Activated naive CD8-positive, alpha-beta T cell treated with anti-CD3 and anti-CD28 coated beads for 36 hours (primary cell): ENCODE data around the gene TMOD1. TPM values are rescaled to one million over a fixed set of nuclear protein-coding genes. Genes with fewer than 3 reads are reported as not detected.

ENCODE experiments used
- DNase-seq: peaks from one replicate; pipeline ENCODE4 v3.0.0; 2021
- H3K27ac Mint-ChIP-seq: one replicate; pipeline ENCODE4 v1.8.0; 2022; ENCODE audit warnings: mild to moderate bottlenecking, moderate library complexity, mixed read lengths
- H3K27me3 Mint-ChIP-seq: one replicate; pipeline ENCODE4 v1.8.0; 2022; ENCODE audit warnings: mild to moderate bottlenecking, mixed read lengths
- H3K36me3 Mint-ChIP-seq: one replicate; pipeline ENCODE4 v1.8.0; 2021; ENCODE audit warnings: mild to moderate bottlenecking, mixed read lengths
- H3K4me1 Mint-ChIP-seq: one replicate; pipeline ENCODE4 v1.8.0; 2021; ENCODE audit warnings: mixed read lengths
- H3K4me3 Mint-ChIP-seq: one replicate; pipeline ENCODE4 v1.8.0; 2022; ENCODE audit warnings: mild to moderate bottlenecking, moderate library complexity, mixed read lengths
- H3K9me3 Mint-ChIP-seq: one replicate; pipeline ENCODE4 v1.8.0; 2022; ENCODE audit warnings: mixed read lengths
- total RNA-seq, 2 experiments: library from RNA; stranded (reverse); gene quantifications; one replicate each; pipeline ENCODE4 v1.2.3, GENCODE V29; 2021

The TMOD1 gene
- total RNA-seq, 2 experiments from 2014 or later, result 1.2 to 1.5 TPM

DNA sequence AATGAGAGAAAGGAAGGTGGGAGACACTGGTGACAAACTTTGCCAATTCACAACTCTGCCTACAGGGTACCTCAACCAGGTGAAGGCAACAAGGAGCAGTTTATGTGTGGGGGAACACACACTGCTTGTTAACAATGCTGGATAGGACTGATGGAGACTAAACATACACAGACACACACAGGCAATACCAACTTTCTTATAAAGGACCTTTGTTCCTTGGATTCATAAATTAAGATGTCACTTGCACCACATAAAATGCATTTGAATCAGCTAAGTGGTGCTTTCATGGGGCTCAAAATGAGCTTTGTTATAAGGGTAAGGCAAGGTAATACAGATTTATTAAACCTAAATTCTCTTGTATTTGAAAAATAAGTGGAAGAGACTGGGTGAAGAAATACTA is 127.7 kb downstream of the TMOD1 start:
- Mint-ChIP-seq H3K4me1 (peaks cover 28% of the 10 kb centered on the region), H3K27me3 (no peaks in the 10 kb centered on the region), H3K36me3 (peaks cover 15% of the 10 kb centered on the region), H3K27ac (no peak overlapping the region), H3K4me3 (no peak overlapping the region), H3K9me3 (no peaks in the 10 kb centered on the region)
- no peak for DNase-seq

DNA sequence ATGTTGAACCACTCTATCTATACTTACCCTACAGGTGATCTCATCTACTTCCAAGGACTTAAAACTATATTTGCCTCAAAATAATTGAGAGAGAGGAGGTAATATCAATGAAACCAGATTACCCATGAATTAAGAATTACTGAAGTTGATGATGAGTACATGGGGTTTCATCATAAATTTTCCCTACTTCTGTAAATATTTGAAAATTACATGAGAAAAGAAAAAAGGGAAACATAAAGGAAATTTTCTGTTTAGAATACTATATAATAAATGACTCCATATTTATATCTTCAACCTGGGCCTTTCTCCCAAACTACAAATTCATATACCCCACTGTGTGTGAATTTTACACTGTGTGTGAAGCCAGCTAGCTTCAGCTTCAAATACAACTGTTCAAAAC is 129.1 kb downstream of the TMOD1 start:
- H3K4me3 Mint-ChIP-seq, result no peak overlapping the region
- DNase-seq, result no peak
- no peaks in the 10 kb centered on the region for H3K27me3 Mint-ChIP-seq
- H3K27ac Mint-ChIP-seq, result no peak overlapping the region
- peaks cover 33% of the 10 kb centered on the region for H3K4me1 Mint-ChIP-seq
- H3K9me3 Mint-ChIP-seq, result no peaks in the 10 kb centered on the region
- H3K36me3 Mint-ChIP-seq, result peaks cover 23% of the 10 kb centered on the region

DNA sequence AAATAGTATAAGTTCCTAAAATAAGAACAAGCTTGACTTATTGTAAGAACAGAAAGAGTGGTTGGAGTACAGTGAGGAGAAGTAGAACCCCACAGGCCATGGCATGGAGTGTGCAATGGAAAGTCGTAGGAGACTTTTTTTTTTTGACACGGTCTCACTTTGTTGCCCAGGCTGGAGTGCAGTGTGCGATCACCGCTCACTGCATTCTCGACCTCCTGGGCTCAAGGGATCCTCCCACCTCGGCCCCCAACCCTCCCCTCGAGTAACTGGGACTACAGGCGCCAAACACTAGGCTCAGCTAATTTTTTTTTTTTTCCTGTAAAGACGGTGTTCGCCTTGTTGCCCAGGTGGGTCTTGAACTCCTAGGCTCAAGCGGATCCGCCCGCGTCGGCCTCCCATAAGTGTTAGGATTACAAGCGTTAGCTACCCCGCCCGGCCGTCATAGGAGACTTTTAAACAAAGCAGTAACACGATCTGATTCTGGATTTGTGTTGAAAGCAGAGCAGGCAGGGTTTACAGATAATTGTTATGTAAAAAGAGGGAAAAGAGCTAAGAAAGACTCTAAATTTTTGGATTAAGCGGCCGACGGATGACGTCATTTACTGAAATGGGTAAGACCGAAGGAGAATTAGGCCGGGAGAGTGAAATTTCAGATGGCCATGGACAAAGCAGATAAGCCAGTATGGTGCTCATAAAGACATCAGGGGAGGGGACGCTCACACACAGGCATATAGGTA is 130.9 kb downstream of the TMOD1 start:
- Mint-ChIP-seq H3K27ac (peak overlapping the region; percentile 100), H3K4me1 (peaks cover 42% of the 10 kb centered on the region)
- DNase-seq, result peak; percentile 21

DNA sequence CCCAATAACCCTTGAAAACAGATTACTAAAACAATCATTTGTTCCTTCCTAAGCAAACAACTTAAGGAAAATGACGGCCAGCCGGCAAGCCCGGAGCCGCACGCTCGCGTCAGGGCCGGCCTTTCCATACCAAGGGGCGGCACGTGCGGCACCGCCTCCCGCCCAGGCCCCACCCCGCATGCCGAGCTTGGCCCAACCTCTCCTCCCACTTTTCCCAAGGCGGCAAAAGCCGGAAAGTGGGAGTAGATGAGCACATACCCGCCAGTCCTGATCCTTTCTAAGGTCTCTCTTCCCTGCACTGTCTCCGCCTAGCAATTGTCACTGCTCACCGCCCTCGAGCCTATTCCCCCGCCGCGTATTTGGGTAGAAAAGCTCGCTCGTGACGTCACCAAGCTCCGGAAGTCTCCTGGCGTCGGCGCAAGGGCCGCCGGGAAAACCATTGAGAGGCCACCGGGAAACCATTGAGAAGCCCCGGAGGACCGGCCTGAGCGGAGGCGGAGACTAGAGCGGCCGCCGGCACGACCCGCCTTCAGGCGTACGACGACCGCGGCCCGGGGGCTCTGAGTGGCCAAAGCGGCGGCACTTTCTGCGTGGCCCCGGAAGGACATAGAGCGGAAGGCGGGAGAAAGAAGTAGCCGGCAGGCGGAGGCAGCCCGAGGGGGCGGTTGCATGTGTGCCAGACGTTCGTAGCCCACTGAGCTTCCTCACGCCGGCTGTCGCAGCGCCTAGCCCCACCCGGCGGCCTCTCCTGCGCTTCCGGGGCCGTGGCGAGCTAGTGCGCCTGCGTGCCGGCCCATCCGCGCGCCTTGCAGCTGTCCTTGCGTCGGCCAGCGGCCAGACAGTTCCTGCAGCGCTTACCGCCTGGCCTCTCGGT is 131.8 kb downstream of the TMOD1 start, which contains the start of the genes NCBP1 and TSTD2:
NCBP1 (plus strand) TSS at position 837 of the 874 bp plus-strand sequence. CDS start 61 bp downstream, outside the sequence.
TSTD2 (minus strand) TSS at position 384 of the 874 bp plus-strand sequence. CDS start 5,806 bp downstream, outside the sequence.
- Mint-ChIP-seq H3K9me3 (no peaks in the 10 kb centered on the region), H3K4me3 (peak within 1 kb of the TSS; percentile 89), H3K4me1 (peaks cover 45% of the 10 kb centered on the region), H3K27ac (peak within 1 kb of the TSS; percentile 100), H3K36me3 (peaks cover 18% of the 10 kb centered on the region), H3K27me3 (no peaks in the 10 kb centered on the region)
- peak; percentile 97 for DNase-seq

More for the DNA sequence above, 130.9 kb downstream of the TMOD1 start:
- peaks cover 20% of the 10 kb centered on the region for H3K36me3 Mint-ChIP-seq
- H3K9me3 Mint-ChIP-seq, result no peaks in the 10 kb centered on the region
- H3K4me3 Mint-ChIP-seq, result peak overlapping the region; percentile 89
- H3K27me3 Mint-ChIP-seq, result no peaks in the 10 kb centered on the region

DNA sequence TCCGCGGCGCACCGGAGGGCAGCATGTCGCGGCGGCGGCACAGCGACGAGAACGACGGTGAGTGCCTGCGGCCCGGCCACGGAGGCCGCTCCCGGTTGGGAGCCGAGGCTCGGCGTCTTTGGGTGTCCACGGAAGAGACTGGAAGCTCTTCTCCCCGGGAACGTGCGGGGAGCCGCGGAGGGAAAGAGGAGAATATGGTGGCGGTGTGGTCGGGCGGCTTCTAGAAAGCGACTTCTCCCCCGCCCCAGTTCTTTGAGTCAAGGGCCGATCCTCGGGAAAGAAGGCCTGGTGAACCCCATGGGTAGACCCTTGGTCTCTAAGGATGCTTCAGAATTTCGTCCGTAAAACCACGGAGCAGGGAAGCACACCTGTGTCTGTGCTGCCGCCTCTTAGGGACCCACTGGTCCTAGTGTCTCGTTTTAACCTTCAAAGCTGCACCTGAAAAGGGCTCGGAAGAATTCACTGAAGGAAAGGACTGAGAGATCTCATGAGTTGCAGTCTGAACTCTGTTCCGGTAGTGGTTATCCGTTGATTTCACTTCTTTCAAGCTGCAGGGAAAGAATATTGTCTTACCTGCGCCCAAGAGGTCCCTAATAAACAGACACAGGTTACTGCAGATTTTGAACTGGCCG is 132.5 kb downstream of the TMOD1 start:
- H3K4me1 Mint-ChIP-seq, result peaks cover 48% of the 10 kb centered on the region
- H3K27me3 Mint-ChIP-seq, result no peaks in the 10 kb centered on the region
- no peaks in the 10 kb centered on the region for H3K9me3 Mint-ChIP-seq
- H3K27ac Mint-ChIP-seq, result peak overlapping the region; percentile 100
- peak overlapping the region; percentile 89 for H3K4me3 Mint-ChIP-seq
- peaks cover 18% of the 10 kb centered on the region for H3K36me3 Mint-ChIP-seq
- DNase-seq, result no peak

DNA sequence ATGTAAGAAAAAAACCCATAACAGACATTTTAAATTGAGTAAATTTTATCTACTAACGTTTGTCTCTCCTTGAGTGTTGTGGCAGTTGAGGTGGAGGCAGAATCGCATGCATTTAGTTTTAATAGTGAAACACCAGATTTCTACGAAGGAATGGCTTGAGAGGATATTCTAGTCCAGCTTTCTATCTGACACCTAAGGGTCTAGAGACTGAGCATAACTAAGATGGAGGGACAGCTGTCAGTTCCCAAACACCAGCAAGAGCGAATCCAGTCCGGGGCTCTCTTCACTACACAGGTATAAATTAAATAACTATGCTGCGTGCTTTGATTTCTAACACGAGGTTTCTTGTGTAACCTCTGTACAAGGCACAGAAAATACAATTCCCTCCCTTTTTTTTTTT is 133.6 kb downstream of the TMOD1 start:
- Mint-ChIP-seq H3K36me3 (peaks cover 18% of the 10 kb centered on the region), H3K27me3 (no peaks in the 10 kb centered on the region), H3K4me1 (peaks cover 51% of the 10 kb centered on the region), H3K27ac (peak overlapping the region; percentile 100), H3K4me3 (peak overlapping the region; percentile 89), H3K9me3 (no peaks in the 10 kb centered on the region)
- DNase-seq, result no peak

DNA sequence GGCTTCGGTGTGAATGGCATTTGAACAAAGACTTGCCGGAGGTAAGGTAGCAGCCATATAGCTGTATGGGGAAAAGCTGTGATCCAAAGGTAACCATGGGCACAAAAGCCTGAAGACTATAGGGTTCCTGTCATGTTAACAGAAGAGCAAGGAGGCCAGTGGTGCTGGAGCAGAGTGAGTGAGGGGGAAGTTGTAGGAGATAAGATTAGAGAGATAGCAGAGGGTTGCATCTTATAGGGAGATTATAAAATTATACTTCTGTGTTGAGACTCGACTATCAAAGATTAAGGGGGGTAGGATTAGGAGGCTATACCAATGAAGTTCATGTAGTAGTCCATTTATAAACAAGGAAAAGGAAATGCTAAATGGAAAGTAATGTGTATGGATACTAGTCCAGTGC is 135.4 kb downstream of the TMOD1 start:
- H3K36me3 Mint-ChIP-seq, result peaks cover 15% of the 10 kb centered on the region
- H3K4me1 Mint-ChIP-seq, result peaks cover 50% of the 10 kb centered on the region
- no peak for DNase-seq
- peak overlapping the region; percentile 19 for H3K4me3 Mint-ChIP-seq
- H3K27ac Mint-ChIP-seq, result no peak overlapping the region
- H3K27me3 Mint-ChIP-seq, result no peaks in the 10 kb centered on the region
- no peaks in the 10 kb centered on the region for H3K9me3 Mint-ChIP-seq

DNA sequence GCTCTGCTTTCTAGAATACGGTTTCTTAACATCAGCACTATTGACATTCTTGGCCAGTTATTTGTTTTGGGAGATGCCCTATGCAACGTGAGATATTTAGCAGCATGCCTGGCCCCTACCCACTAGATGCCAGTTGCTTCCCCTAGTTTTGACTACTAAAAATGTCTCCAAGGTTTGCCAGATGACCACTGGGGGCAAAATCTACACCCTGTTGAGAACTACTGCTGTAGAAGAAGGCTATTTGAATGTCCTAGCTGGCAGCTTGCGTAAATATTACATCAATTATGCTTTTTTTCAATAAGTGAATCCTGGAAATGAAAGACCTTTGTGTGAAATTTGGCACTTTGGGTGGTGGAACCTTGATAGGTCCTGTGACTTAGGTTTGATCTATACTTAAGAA is 137.2 kb downstream of the TMOD1 start:
- DNase-seq, result no peak
- Mint-ChIP-seq H3K9me3 (no peaks in the 10 kb centered on the region), H3K36me3 (peaks cover 17% of the 10 kb centered on the region), H3K4me1 (peaks cover 49% of the 10 kb centered on the region), H3K27ac (no peak overlapping the region), H3K27me3 (no peaks in the 10 kb centered on the region), H3K4me3 (no peak overlapping the region)

DNA sequence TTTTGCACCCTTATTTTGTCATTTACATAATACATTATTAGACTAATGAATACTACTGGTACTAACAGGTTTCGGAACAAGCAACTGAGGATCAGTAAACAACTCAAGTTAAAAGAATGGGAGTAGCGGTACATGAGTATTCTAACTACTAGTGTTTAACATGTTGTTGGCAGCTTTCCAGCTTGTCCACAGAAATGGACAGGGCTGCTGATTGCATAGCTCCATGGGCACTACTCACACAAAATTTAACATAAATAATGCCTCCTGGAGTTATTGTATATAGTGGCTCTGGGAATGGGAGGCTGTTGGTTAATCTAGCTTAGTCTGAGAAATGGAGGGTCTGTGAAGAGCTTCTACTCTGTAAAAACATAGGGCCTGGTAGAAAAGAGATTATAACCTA is 138.9 kb downstream of the TMOD1 start:
- Mint-ChIP-seq H3K36me3 (peaks cover 10% of the 10 kb centered on the region), H3K4me3 (no peak overlapping the region), H3K27ac (no peak overlapping the region), H3K9me3 (no peaks in the 10 kb centered on the region), H3K27me3 (no peaks in the 10 kb centered on the region), H3K4me1 (peaks cover 46% of the 10 kb centered on the region)
- no peak for DNase-seq

DNA sequence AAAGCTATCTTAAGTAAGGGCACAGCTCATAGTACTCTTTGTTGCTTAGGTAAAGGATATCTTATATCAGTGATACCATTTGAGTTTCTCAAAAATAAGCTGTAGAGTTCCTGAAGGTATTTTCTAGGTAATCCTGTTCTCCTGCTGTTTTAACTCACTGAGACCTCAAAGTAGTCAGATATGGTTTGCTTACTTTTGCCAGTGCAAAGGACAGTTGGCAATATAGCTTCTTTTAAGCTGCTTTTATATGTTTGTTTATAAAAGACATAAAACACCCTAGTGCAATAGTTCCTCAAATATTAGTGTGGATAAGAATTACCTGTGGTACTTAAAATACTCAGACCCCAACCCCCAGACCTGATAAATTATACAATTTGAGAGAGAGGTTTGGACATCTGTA is 144.3 kb downstream of the TMOD1 start:
- peaks cover 11% of the 10 kb centered on the region for H3K36me3 Mint-ChIP-seq
- H3K4me3 Mint-ChIP-seq, result no peak overlapping the region
- H3K9me3 Mint-ChIP-seq, result no peaks in the 10 kb centered on the region
- DNase-seq, result no peak
- no peaks in the 10 kb centered on the region for H3K27me3 Mint-ChIP-seq
- no peak overlapping the region for H3K27ac Mint-ChIP-seq
- H3K4me1 Mint-ChIP-seq, result peaks cover 7% of the 10 kb centered on the region

DNA sequence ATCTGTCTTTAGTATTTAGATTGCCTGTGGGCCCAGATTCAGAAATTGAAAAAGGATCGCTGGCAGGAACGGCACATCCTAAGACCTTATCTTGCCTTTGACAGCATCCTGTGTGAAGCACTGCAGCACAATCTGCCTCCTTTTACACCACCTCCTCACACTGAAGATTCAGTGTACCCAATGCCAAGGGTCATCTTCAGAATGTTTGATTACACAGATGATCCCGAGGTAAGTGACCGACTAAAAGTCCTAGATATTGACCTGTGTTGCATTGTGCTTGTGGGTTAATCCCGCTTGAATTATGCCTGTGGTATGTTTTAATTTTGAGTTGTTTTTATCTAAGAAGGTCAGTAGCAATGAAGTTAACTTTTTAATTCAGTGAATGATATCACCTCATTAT is 146.5 kb downstream of the TMOD1 start:
- Mint-ChIP-seq H3K27ac (no peak overlapping the region), H3K27me3 (no peaks in the 10 kb centered on the region), H3K36me3 (peaks cover 15% of the 10 kb centered on the region), H3K9me3 (no peaks in the 10 kb centered on the region), H3K4me1 (peaks cover 7% of the 10 kb centered on the region), H3K4me3 (no peak overlapping the region)
- DNase-seq, result no peak

Other genes with a start within 250 kb of the TMOD1 start
- gene CCDC180, start 194.0 kb upstream of the TMOD1 start, total RNA-seq, result 1 to 10 TPM in 1 of 2 experiments, under 1 TPM in 1; 0.54 to 1.3 TPM
- 1 to 10 TPM; 4.1 to 4.5 TPM for gene TDRD7, start 89.6 kb upstream of the TMOD1 start, total RNA-seq
- gene TSTD2, start 131.7 kb downstream of the TMOD1 start, total RNA-seq, result 10 to 100 TPM; 15.3 to 17.4 TPM
- 10 to 100 TPM; 45.9 to 49.0 TPM for gene NCBP1, start 132.2 kb downstream of the TMOD1 start, total RNA-seq
- 10 to 100 TPM; 12.6 to 14.4 TPM for gene XPA, start 195.7 kb downstream of the TMOD1 start, total RNA-seq